Kidney (tissue), 14 donors: ENCODE data around the gene KCNA2. TPM values are rescaled to one million over a fixed set of nuclear protein-coding genes. Genes with fewer than 3 reads are reported as not detected.

Source experiments
- DNase-seq, 5 donors: peaks; one replicate each; pipeline ENCODE4 v3.0.0-alpha.2; 2013 to 2020
- FAIRE-seq: peaks from 2 replicates; lab custom pipeline; 2012; peaks lifted over from hg19 to GRCh38; lab: Jason Lieb, UNC
- H3K27ac ChIP-seq, 2 donors: one replicate each; pipeline ENCODE4 v1.7.0; 2013; ENCODE audit warnings: low read depth in 2 of 2, low read length in 2 of 2, inconsistent platforms in 1 of 2
- H3K27me3 ChIP-seq: one replicate; pipeline ENCODE4 v1.7.1; 2013; ENCODE audit warnings: low read length, inconsistent platforms; ENCODE audit not compliant: control insufficient read depth, insufficient read depth
- H3K36me3 ChIP-seq, 3 donors: one replicate each; pipeline versions ENCODE4 v1.7.0 to v1.7.1; 2013; ENCODE audit warnings: low read length in 3 of 3, control low read depth in 1 of 3, inconsistent platforms in 1 of 3; ENCODE audit not compliant: insufficient read depth in 3 of 3, control insufficient read depth in 2 of 3
- H3K4me1 ChIP-seq, 3 donors: one replicate each; pipeline versions ENCODE4 v1.7.0 to v1.7.1; 2013; ENCODE audit warnings: low read length in 3 of 3, inconsistent platforms in 1 of 3, low read depth in 1 of 3; ENCODE audit not compliant: control insufficient read depth in 2 of 3, insufficient read depth in 2 of 3
- H3K4me3 ChIP-seq, 3 donors: one replicate each; pipeline versions ENCODE4 v1.7.0 to v1.8.1; 2013; ENCODE audit warnings: low read length in 3 of 3, control low read depth in 1 of 3, inconsistent platforms in 1 of 3
- H3K9ac ChIP-seq, 3 donors: one replicate each; pipeline versions ENCODE4 v1.7.0 to v1.7.1; 2013; ENCODE audit warnings: low read length in 3 of 3, control low read depth in 1 of 3, inconsistent platforms in 1 of 3
- H3K9me3 ChIP-seq, 3 donors: one replicate each; pipeline versions ENCODE4 v1.7.0 to v1.7.1; 2013; ENCODE audit warnings: low read length in 3 of 3, control low read depth in 1 of 3, inconsistent platforms in 1 of 3; ENCODE audit not compliant: control insufficient read depth in 2 of 3, insufficient read depth in 1 of 3
- CTCF ChIP-seq: IDR thresholded peaks from 3 replicates; pipeline ENCODE4 v1.5.1; 2012; ENCODE audit warnings: mild to moderate bottlenecking, moderate library complexity, borderline replicate concordance; ENCODE audit not compliant: insufficient read depth; ENCODE audit errors: extremely low read depth
- intact Hi-C: fragments of 100-400 bp; cut with DNase I; formaldehyde crosslinking; loops from one replicate; pipeline ENCODE4 v1.11.1; 2022
- polyA plus RNA-seq: library from polyadenylated mRNA; stranded (reverse); fragments of 350-450 nt; fragmentation: Illumina TruSeq; extraction: RNeasy Lipid Tissue Mini Kit (QIAGEN cat#74804); gene quantifications from one replicate; pipeline ENCODE4 v1.2.3, GENCODE V29; 2014; ENCODE audit warnings: low read depth, low replicate concordance; ENCODE audit not compliant: insufficient read depth
- total RNA-seq: library from RNA; stranded (reverse); fragmentation: NEBNext Ultra II Directional; extraction: Animal tissue kit (Norgen Biotek cat#: 25700); gene quantifications from one replicate; pipeline ENCODE4 v1.2.1, GENCODE V29; 2021
- donor health status: control.
- donor health status: control.
- donor health status: control.
- donor health status: control.
- donor health status: control.
- donor health status: DM: yes; HTN: yes; CAD: no.
- donor health status: Normal renal cell carcinoma (clear cell type).

Gene KCNA2
- total and polyA plus RNA-seq, 2 donors from 2014 or later: 0.09 to 1.3 TPM

- Histone ChIP-seq H3K36me3 (no peaks in the 10 kb centered on the region), H3K4me1 (no peaks in the 10 kb centered on the region), H3K27me3 (no peaks in the 10 kb centered on the region), H3K4me3 (no peak overlapping the region), H3K9ac (no peak overlapping the region), H3K27ac (no peak overlapping the region), H3K9me3 (no peaks in the 10 kb centered on the region)
- TF ChIP-seq CTCF: no peak
- FAIRE-seq (no peak), DNase-seq (no peak)
- intact Hi-C loops: no loop called here
These were observed 31.9 kb upstream of the KCNA2 start for GRCh38 chr1:110638058-110638457.

- FAIRE-seq: no peak
- Histone ChIP-seq H3K4me1 (no peaks in the 10 kb centered on the region), H3K4me3 (no peak overlapping the region), H3K36me3 (no peaks in the 10 kb centered on the region), H3K27ac (no peak overlapping the region), H3K9ac (no peak overlapping the region), H3K27me3 (no peaks in the 10 kb centered on the region), H3K9me3 (no peaks in the 10 kb centered on the region)
- DNase-seq: no peak
- intact Hi-C loops: no loop called here
- no peak for TF ChIP-seq CTCF
These were observed 31.3 kb upstream of the KCNA2 start for GRCh38 chr1:110637475-110637874.

GRCh38 chr1:110636149-110636935 is 30.2 kb upstream of the KCNA2 start:
- intact Hi-C loops: no loop called here
- DNase-seq (no peak), FAIRE-seq (no peak)
- Histone ChIP-seq H3K4me3 (no peak overlapping the region), H3K27me3 (no peaks in the 10 kb centered on the region), H3K9ac (no peak overlapping the region), H3K9me3 (no peaks in the 10 kb centered on the region), H3K36me3 (no peaks in the 10 kb centered on the region), H3K4me1 (no peaks in the 10 kb centered on the region), H3K27ac (no peak overlapping the region)
- TF ChIP-seq CTCF: no peak
